Endothelial cell (in vitro differentiated cells): ENCODE data around the gene PPP1CA. TPM values are rescaled to one million over a fixed set of nuclear protein-coding genes. Genes with fewer than 3 reads are reported as not detected.

Experiments used
- DNase-seq: peaks from one replicate; pipeline ENCODE4 v3.0.0; 2021; ENCODE audit warnings: low spot score
- H3K27ac Mint-ChIP-seq: one replicate; pipeline ENCODE4 v1.8.0; 2021; ENCODE audit warnings: mixed read lengths, inconsistent platforms; ENCODE audit not compliant: unreplicated experiment
- H3K27me3 Mint-ChIP-seq: one replicate; pipeline ENCODE4 v1.8.0; 2021; ENCODE audit warnings: mild to moderate bottlenecking, moderate library complexity, mixed read lengths, inconsistent platforms; ENCODE audit not compliant: unreplicated experiment
- H3K36me3 Mint-ChIP-seq: one replicate; pipeline ENCODE4 v1.8.0; 2021; ENCODE audit warnings: mild to moderate bottlenecking, low read depth, mixed read lengths, inconsistent platforms; ENCODE audit not compliant: unreplicated experiment
- H3K4me1 Mint-ChIP-seq: one replicate; pipeline ENCODE4 v1.8.0; 2021; ENCODE audit warnings: mild to moderate bottlenecking, mixed read lengths, inconsistent platforms; ENCODE audit not compliant: unreplicated experiment
- H3K4me3 Mint-ChIP-seq: one replicate; pipeline ENCODE4 v1.8.0; 2021; ENCODE audit warnings: mild to moderate bottlenecking, mixed read lengths, inconsistent platforms; ENCODE audit not compliant: unreplicated experiment
- H3K9me3 Mint-ChIP-seq: one replicate; pipeline ENCODE4 v1.8.0; 2021; ENCODE audit warnings: mixed read lengths, inconsistent platforms; ENCODE audit not compliant: unreplicated experiment
- total RNA-seq: library from RNA; stranded (reverse); fragmentation: NEBNext Ultra II Directional; extraction: Animal tissue kit (Norgen Biotek cat#: 25700); gene quantifications from one replicate; pipeline ENCODE4 v1.2.1, GENCODE V29; 2021; ENCODE audit not compliant: unreplicated experiment
- TF ChIP-seq, protein P1 (sequence below): fragments of 200-600 bp; sonication (generic); IDR thresholded peaks from one replicate; pipeline ENCODE4 v1.5.0; 2021; ENCODE audit warnings: antibody characterized with exemption; ENCODE audit not compliant: unreplicated experiment

The PPP1CA gene
- total RNA-seq, 1 donor from 2014 or later, result 249 TPM

DNA sequence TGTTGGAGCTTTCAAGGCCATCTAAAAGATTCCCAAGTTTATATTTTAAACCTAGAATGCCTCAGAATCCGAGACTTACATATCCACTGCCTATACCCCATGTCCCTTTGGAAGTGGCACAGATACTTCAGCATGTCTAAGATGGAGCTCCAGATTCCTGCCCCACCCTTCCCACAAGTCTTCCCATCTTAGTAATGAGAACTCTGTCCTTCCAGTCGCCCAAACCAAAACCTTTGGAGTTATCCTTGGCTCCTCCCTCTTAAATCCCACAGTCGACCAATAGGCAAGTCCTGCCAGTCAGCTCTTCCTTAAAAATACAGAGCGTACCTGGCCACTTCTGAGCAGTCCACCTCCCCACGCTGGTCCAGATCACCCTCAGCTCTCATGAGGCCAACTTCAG is 52.6 kb downstream of the PPP1CA start:
- H3K4me1 Mint-ChIP-seq, result peaks cover 70% of the 10 kb centered on the region
- peak overlapping the region; percentile 43 for H3K4me3 Mint-ChIP-seq
- no peak for DNase-seq
- TF ChIP-seq, protein P1, sequence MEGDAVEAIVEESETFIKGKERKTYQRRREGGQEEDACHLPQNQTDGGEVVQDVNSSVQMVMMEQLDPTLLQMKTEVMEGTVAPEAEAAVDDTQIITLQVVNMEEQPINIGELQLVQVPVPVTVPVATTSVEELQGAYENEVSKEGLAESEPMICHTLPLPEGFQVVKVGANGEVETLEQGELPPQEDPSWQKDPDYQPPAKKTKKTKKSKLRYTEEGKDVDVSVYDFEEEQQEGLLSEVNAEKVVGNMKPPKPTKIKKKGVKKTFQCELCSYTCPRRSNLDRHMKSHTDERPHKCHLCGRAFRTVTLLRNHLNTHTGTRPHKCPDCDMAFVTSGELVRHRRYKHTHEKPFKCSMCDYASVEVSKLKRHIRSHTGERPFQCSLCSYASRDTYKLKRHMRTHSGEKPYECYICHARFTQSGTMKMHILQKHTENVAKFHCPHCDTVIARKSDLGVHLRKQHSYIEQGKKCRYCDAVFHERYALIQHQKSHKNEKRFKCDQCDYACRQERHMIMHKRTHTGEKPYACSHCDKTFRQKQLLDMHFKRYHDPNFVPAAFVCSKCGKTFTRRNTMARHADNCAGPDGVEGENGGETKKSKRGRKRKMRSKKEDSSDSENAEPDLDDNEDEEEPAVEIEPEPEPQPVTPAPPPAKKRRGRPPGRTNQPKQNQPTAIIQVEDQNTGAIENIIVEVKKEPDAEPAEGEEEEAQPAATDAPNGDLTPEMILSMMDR, result no peak
- no peaks in the 10 kb centered on the region for H3K36me3 Mint-ChIP-seq
- peaks cover 3% of the 10 kb centered on the region for H3K27me3 Mint-ChIP-seq
- H3K27ac Mint-ChIP-seq, result peak overlapping the region; percentile 95
- H3K9me3 Mint-ChIP-seq, result no peaks in the 10 kb centered on the region

Other genes starting within 250 kb of the PPP1CA start
- gene GRK2, start 135.4 kb downstream of the PPP1CA start, total RNA-seq, result 92.7 TPM
- 65.1 TPM for gene ANKRD13D, start 112.6 kb downstream of the PPP1CA start, total RNA-seq
- 7.3 TPM for gene SSH3, start 98.3 kb downstream of the PPP1CA start, total RNA-seq
- 92.1 TPM for gene POLD4, start 48.3 kb downstream of the PPP1CA start, total RNA-seq
- gene CLCF1, start 28.3 kb downstream of the PPP1CA start, total RNA-seq, result 12.6 TPM
- gene RAD9A, start 9.9 kb downstream of the PPP1CA start, total RNA-seq, result 18.4 TPM
- 13.2 TPM for gene TBC1D10C, start 2.2 kb upstream of the PPP1CA start, total RNA-seq
- not detected for gene CARNS1, start 13.8 kb upstream of the PPP1CA start, total RNA-seq
- gene RPS6KB2, start 26.6 kb upstream of the PPP1CA start, total RNA-seq, result 44.2 TPM
- gene PTPRCAP, start 35.8 kb upstream of the PPP1CA start, total RNA-seq, result 12.9 TPM
- 252 TPM for gene CORO1B, start 41.6 kb upstream of the PPP1CA start, total RNA-seq
- not detected for gene GPR152, start 50.9 kb upstream of the PPP1CA start, total RNA-seq
- not detected for gene CABP4, start 53.5 kb upstream of the PPP1CA start, total RNA-seq
- gene TMEM134, start 67.4 kb upstream of the PPP1CA start, total RNA-seq, result 47.4 TPM
- 32.9 TPM for gene AIP, start 81.2 kb upstream of the PPP1CA start, total RNA-seq
- gene PITPNM1, start 103.5 kb upstream of the PPP1CA start, total RNA-seq, result 11.5 TPM
- gene CDK2AP2, start 106.3 kb upstream of the PPP1CA start, total RNA-seq, result 27.8 TPM
- not detected for gene CABP2, start 121.6 kb upstream of the PPP1CA start, total RNA-seq
- 696 TPM for gene GSTP1, start 182.0 kb upstream of the PPP1CA start, total RNA-seq
- gene NDUFV1, start 205.1 kb upstream of the PPP1CA start, total RNA-seq, result 191 TPM
- 6.8 TPM for gene NUDT8, start 228.1 kb upstream of the PPP1CA start, total RNA-seq
- gene TBX10, start 237.9 kb upstream of the PPP1CA start, total RNA-seq, result not detected
- gene ACY3, start 248.9 kb upstream of the PPP1CA start, total RNA-seq, result not detected